Activated T-cell treated with anti-CD3 and anti-CD28 coated beads, Interleukin-2, amount 50 U/mL, for 48 hours (primary cell): ENCODE results near the gene SEZ6L2.
"Not testable (repeated sequence)": the region's sequence is repeated elsewhere in the genome, so short reads cannot be mapped to it uniquely, and the experiment has no call there.

Source experiments
- DNase-seq, 2 experiments: peaks; one replicate each; pipeline ENCODE4 v3.0.0-alpha.2; 2020

SEZ6L2 gene

GRCh38 chr16:29881050-29881449 is 18.3 kb downstream of the SEZ6L2 start:
- no peak for DNase-seq

- no peak for DNase-seq
Measured at GRCh38 chr16:29878172-29878571, 21.2 kb downstream of the SEZ6L2 start.

- DNase-seq: peak; percentile 77 to 81
Measured at GRCh38 chr16:29877266-29877961, 21.9 kb downstream of the SEZ6L2 start.

- DNase-seq: peak; percentile 53 to 67
Measured at GRCh38 chr16:29876594-29877249, 22.6 kb downstream of the SEZ6L2 start.

- DNase-seq: peak; percentile 29 to 32
Measured at GRCh38 chr16:29876217-29876593, 23.1 kb downstream of the SEZ6L2 start.

- DNase-seq: no peak
Measured at GRCh38 chr16:29875206-29875605, 24.1 kb downstream of the SEZ6L2 start.

GRCh38 chr16:29873319-29873718 is 26.0 kb downstream of the SEZ6L2 start:
- no peak for DNase-seq

- DNase-seq: no peak
Measured at GRCh38 chr16:29871822-29872546, 27.4 kb downstream of the SEZ6L2 start.

- DNase-seq: not testable (repeated sequence)
Measured at GRCh38 chr16:29869067-29869466, 30.3 kb downstream of the SEZ6L2 start.

GRCh38 chr16:29868396-29869009 is 30.8 kb downstream of the SEZ6L2 start:
- no peak for DNase-seq

- no peak for DNase-seq
Measured at GRCh38 chr16:29864205-29864604, 35.1 kb downstream of the SEZ6L2 start.

GRCh38 chr16:29863669-29863984 is 35.7 kb downstream of the SEZ6L2 start:
- DNase-seq: no peak

GRCh38 chr16:29862884-29863668 is 36.3 kb downstream of the SEZ6L2 start, which contains the start of gene CDIPT:
TSS of gene CDIPT (minus strand) at chr16:29863226. CDS start at chr16:29862857, 369 bp downstream.
- DNase-seq: peak; percentile 95 to 97

GRCh38 chr16:29862383-29862883 is 36.9 kb downstream of the SEZ6L2 start:
- DNase-seq: peak in 1 of 2 experiments; percentile 29

- no peak for DNase-seq
Measured at GRCh38 chr16:29860218-29860617, 39.1 kb downstream of the SEZ6L2 start.

- no peak for DNase-seq
Measured at GRCh38 chr16:29858974-29859373, 40.4 kb downstream of the SEZ6L2 start.

GRCh38 chr16:29858149-29858849 is 41.1 kb downstream of the SEZ6L2 start:
- DNase-seq: no peak

GRCh38 chr16:29857133-29857760 is 42.1 kb downstream of the SEZ6L2 start:
- no peak for DNase-seq

GRCh38 chr16:29854520-29855100 is 44.7 kb downstream of the SEZ6L2 start:
- DNase-seq: no peak

GRCh38 chr16:29852654-29853053 is 46.7 kb downstream of the SEZ6L2 start:
- DNase-seq: no peak

GRCh38 chr16:29850998-29851397 is 48.4 kb downstream of the SEZ6L2 start:
- DNase-seq: no peak
